Urothelium cell line (cell line): ENCODE data around the gene MRPS5.

ENCODE experiments used
- DNase-seq: peaks from one replicate; pipeline ENCODE4 v3.0.0; 2011; ENCODE audit warnings: low spot score, mixed read lengths
- FAIRE-seq: peaks from 2 replicates; lab custom pipeline; 2011; peaks lifted over from hg19 to GRCh38; lab: Jason Lieb, UNC

The MRPS5 gene

GRCh38 chr2:95091885-95092555 lies 29.6 kb downstream of the MRPS5 start:
- DNase-seq (no peak), FAIRE-seq (peak; percentile 67)

DNA sequence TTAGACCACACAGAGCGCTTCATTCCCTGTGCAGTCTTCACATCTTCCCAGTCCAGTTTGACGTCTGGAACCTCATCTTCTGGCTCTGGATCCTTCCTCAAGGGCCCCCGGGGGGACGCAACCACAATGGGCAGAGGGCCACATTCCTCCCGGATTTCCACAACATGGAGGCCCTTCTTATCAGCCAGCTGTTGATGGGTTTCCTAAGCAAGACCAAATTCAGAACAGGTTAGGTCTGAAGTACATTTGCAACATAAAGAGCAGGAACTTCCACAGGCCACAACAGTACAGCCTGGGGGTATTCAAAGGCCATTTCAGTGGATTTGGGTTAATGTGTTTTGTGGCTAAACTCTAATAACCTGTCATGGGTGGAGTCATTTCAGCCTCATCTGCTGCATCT lies 34.2 kb downstream of the MRPS5 start:
- no peak for FAIRE-seq
- DNase-seq: no peak

- DNase-seq (no peak), FAIRE-seq (no peak)
These were observed 35.6 kb downstream of the MRPS5 start for GRCh38 chr2:95086017-95086416.

GRCh38 chr2:95082477-95082876 lies 39.1 kb downstream of the MRPS5 start:
- FAIRE-seq (no peak), DNase-seq (no peak)

- FAIRE-seq (no peak), DNase-seq (no peak)
These were observed 42.4 kb downstream of the MRPS5 start for GRCh38 chr2:95079199-95079683.

DNA sequence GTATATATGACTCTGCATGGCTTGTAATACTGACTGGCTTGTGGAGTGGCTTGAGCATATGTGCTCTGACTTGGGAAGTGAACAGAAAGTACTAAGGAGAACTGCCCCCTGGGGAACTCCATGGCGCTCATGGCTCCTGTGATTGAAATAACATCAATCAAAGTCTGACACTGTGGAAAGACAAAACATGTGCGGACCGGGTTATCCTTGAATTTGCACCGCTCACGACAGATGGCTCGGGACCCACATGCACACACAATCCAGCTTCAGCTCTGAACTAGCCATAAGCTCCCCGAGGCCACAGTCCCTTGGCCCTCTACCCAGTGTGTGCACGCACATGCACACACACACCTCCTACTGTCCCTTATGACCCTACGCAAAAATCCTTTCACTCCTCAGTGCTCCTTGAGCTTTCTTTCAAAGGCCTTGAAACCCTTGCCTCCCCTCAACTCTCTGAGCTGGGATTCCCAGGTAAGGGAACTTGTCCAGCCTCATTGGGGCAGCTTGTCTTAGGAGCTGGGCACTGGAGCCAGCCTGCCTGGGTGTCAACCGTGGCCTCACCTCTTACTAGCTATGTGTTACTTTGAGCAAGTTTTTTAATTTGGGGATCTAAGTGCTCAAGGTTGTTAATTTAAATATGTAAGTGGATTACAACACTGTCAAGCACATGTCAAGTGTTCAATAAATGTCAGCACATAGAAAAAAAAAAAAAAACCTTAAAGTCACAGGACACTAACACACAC lies 43.6 kb downstream of the MRPS5 start:
- DNase-seq (no peak), FAIRE-seq (no peak)

- no peak for DNase-seq
- FAIRE-seq: no peak
These were observed 44.1 kb downstream of the MRPS5 start for GRCh38 chr2:95077530-95077825.

DNA sequence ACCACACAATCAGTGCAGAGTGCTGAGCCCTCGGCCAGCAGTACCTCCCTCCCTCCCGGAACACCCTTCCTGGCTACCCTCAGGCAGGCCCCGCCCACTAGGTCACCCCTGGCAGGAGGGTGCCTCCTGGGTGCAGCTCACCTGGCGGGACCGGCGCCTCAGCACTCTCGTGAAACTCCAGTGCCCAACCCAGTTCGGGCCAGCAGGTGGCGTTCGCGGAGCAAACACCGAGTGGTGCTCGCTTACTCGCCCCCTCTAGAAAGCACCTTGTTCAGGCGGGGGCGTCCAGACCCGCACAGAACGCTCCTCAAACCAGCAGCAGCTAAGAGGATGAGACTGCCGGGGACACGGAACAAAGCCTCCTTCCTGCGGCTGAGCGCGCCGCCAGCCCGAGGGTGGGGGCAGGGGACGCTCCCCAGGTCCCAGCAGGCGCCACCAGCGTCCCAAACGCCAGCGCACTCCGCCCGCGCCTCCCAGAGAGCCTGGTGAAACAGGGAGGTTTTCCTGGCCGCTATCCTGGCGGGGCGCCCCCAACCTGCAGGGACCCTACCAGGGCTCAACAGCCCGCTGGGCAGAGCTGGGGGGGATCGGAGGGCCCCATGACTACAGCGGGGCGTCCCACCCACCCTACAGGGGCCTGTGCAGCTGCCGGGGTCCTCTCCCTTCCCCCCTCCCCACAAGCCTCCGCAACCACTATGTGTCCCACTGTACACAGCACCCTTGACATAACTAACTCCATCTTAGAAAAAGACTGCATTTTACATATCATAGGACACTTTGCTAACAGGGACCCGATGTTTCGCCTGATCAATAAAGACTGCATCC lies 44.7 kb downstream of the MRPS5 start:
- FAIRE-seq (peak; percentile 98), DNase-seq (peak; percentile 93)

- no peak for DNase-seq
- FAIRE-seq: no peak
These were observed 46.0 kb downstream of the MRPS5 start for GRCh38 chr2:95075440-95076132.

GRCh38 chr2:95074663-95075439 lies 46.8 kb downstream of the MRPS5 start:
- FAIRE-seq (no peak), DNase-seq (no peak)

- no peak for DNase-seq
- FAIRE-seq: no peak
These were observed 47.5 kb downstream of the MRPS5 start for GRCh38 chr2:95073856-95074662.

GRCh38 chr2:95072424-95072823 lies 49.2 kb downstream of the MRPS5 start:
- DNase-seq: no peak
- no peak for FAIRE-seq

DNA sequence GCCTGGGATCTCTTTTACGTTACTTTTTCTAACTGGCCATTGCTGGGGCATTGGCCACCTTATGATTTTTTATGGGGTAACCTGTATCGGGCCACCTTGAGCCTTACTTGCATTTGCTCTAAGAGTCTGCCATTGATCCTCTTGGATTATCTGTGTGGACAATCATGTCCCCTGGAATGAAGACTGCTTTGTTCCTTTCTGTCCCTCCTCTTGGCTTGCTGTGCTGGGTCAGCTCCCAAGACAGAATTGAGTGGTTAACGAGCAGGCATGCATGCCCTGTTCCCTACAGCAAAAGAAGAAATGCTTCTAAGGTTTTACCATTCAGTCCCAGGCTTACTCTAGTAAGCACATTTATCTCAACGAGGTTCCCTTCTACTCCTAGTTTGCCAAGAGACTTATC lies 49.8 kb downstream of the MRPS5 start:
- DNase-seq (no peak), FAIRE-seq (no peak)

GRCh38 chr2:95069465-95069864 lies 52.1 kb downstream of the MRPS5 start:
- FAIRE-seq: no peak
- DNase-seq: no peak

- FAIRE-seq (no peak), DNase-seq (no peak)
These were observed 53.4 kb downstream of the MRPS5 start for GRCh38 chr2:95068256-95068655.

DNA sequence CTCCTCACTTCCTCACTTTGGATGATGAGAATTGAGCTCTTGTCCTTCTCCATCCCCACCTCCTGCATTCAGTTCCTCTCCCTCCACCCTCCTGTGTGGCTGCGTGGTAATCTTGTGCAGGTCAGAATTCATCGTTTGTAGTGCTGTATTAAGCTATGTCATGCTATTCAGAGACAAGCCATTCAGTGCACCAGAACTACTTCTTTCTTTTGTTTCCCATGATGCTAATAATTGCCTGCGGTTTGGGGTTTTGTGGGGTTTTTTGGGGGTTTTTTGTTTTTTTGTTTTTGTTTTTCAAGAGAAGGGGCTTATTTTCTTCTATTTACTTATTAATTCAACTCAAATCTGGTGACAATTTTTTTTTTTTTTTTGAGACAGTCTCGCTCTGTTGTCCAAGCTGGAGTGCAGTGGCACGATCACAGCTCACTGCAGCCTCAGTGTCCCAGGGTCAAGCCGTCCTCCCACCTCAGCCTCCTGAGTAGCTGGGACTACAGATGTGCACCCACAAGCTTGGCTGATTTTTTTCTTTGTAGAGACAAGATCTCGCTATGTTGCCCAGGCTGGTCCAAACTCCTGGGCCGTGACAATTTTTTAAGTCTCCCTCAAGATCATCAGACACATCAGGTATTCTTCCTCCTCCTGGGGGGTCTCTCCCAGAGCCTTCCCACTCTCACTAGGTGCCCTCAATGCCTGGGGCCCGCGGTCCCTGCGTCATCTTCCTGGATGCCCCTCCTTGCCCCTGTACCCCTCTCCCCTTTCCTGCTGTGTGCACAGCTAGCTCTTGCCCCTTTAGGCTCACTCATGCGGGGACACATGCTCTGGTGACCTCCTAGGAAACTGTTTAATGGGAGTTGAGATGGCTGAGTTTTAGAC lies 58.3 kb downstream of the MRPS5 start:
- FAIRE-seq: no peak

DNA sequence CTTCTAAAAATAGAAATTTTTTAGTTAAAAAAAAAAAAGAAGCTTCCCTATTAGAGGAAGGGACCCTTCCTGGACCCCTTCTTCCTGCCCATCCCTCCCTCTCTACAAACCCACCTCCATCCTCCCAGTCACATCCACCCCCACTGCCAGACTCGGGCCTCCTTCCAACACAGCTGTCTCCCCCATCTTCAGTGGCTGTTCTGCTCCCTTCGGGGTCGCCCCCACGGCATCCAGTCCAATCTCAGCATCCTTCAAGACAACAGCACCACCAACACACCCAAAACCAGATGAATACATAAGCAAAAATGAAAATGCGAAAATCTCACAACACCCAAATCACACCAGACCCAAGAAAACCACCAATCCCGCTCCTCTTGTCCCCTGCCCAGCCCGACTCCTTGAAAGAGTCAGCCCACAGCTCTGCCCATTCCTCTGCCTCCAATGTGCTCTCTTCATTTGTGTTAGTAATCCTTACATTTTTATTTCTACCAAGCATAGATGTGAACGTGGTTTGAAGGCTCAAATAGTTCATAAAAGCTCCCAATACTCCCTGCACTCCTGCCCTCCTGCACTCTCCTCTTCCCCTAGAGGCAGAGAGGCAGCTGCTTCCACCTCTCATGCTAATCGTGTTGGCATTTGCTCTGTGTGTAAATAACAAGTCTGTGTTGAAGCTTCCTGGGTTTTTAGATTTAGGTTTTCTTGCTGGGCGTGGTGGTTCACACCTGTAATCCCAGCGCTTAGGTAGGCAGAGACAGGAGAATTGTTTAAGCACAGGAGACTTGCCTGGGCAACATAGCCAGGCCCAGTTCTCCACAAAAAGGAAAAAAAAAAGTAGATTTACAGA lies 59.1 kb downstream of the MRPS5 start:
- FAIRE-seq: no peak
- DNase-seq: no peak

More for the DNA sequence above, 58.3 kb downstream of the MRPS5 start:
- no peak for DNase-seq
